B cell (primary cell): ENCODE data around the gene ATPAF2. TPM values are rescaled to one million over a fixed set of nuclear protein-coding genes. Genes with fewer than 3 reads are reported as not detected.

ENCODE experiments used
- ATAC-seq: fragments of 200-7000 bp; cut with Tn5 transposase; one replicate; pipeline ENCODE4 v1.10.0; 2021; ENCODE audit warnings: low read depth, mild to moderate bottlenecking, moderate number of reproducible peaks, moderate library complexity
- CTCF ChIA-PET: fragments of 350-600 bp; sonication (Branson Sonifier 250); formaldehyde crosslinking; loops from one replicate; lab custom pipeline; 2021; ENCODE audit warnings: antibody characterized with exemption, inconsistent platforms; lab: Charles Lee
- POLR2A ChIA-PET: fragments of 350-600 bp; sonication (Branson Sonifier 250); formaldehyde crosslinking; loops from one replicate; lab custom pipeline; 2021; ENCODE audit warnings: antibody characterized with exemption; lab: Charles Lee
- DNase-seq: peaks from one replicate; pipeline ENCODE4 v3.0.0; 2013
- H2AFZ ChIP-seq: 2 replicates; pipeline ENCODE4 v1.6.1; 2012; ENCODE audit warnings: mild to moderate bottlenecking, low read depth, low read length; ENCODE audit not compliant: insufficient read depth, poor library complexity, severe bottlenecking
- H3K27ac ChIP-seq, 2 donors: 1 replicate in 1 of 2; 2 replicates in 1 of 2; pipeline ENCODE4 v1.5.1; 2012 to 2013; ENCODE audit warnings: low read length in 2 of 2, mild to moderate bottlenecking in 2 of 2, moderate library complexity in 1 of 2
- H3K27me3 ChIP-seq, 4 experiments: fragments of 200-600 bp in 1 of 4; sonication (generic) in 1 of 4; replicated peaks in 1 of 4; 1 replicate in 2 of 4; 2 replicates in 2 of 4; pipeline versions ENCODE4 v1.6.1 to v1.7.0; 2013 to 2016; ENCODE audit warnings: low read length in 3 of 4, mild to moderate bottlenecking in 2 of 4, mixed read lengths in 1 of 4, moderate library complexity in 1 of 4; ENCODE audit not compliant: insufficient read depth in 4 of 4, control insufficient read depth in 3 of 4; ENCODE audit errors: control extremely low read depth in 1 of 4
- H3K36me3 ChIP-seq, 2 experiments: replicated peaks in 1 of 2; 1 replicate in 1 of 2; 2 replicates in 1 of 2; pipeline versions ENCODE4 v1.6.1 to v1.7.1; 2013; ENCODE audit warnings: low read length in 1 of 2; ENCODE audit not compliant: insufficient read depth in 2 of 2, control insufficient read depth in 1 of 2; ENCODE audit errors: control extremely low read depth in 1 of 2, extremely low read depth in 1 of 2
- H3K4me1 ChIP-seq, 2 donors: fragments of 200-600 bp in 1 of 2; sonication (generic) in 1 of 2; 1 replicate in 1 of 2; 2 replicates in 1 of 2; pipeline versions ENCODE4 v1.5.1 to v1.6.1; 2013 to 2017; ENCODE audit warnings: low read length in 2 of 2; ENCODE audit not compliant: control insufficient read depth in 2 of 2, insufficient read depth in 2 of 2
- H3K4me2 ChIP-seq: replicated peaks from 2 replicates; pipeline ENCODE3; 2012; ENCODE audit warnings: mild to moderate bottlenecking, low read depth, low read length; ENCODE audit not compliant: poor library complexity, severe bottlenecking
- H3K4me3 ChIP-seq, 5 experiments: fragments of 200-600 bp in 1 of 5; sonication (generic) in 1 of 5; 1 replicate in 3 of 5; 2 replicates in 2 of 5; pipeline versions ENCODE4 v1.5.1 to v1.7.0; 2011 to 2016; ENCODE audit warnings: low read length in 4 of 5, mild to moderate bottlenecking in 4 of 5, low read depth in 2 of 5, control low read depth in 1 of 5, moderate library complexity in 1 of 5; ENCODE audit not compliant: insufficient read depth in 1 of 5; ENCODE audit errors: control extremely low read depth in 1 of 5, extremely low read depth in 1 of 5
- H3K79me2 ChIP-seq: fragments of 200-600 bp; sonication (generic); one replicate; pipeline ENCODE4 v1.6.0; 2016; ENCODE audit warnings: low read length; ENCODE audit not compliant: control insufficient read depth, insufficient read depth
- H3K9ac ChIP-seq: fragments of 200-600 bp; sonication (generic); 2 replicates; pipeline ENCODE4 v1.6.1; 2017; ENCODE audit warnings: mild to moderate bottlenecking, low read length, moderate library complexity
- H3K9me3 ChIP-seq, 3 donors: one replicate each; pipeline versions ENCODE4 v1.6.1 to v1.7.1; 2013; ENCODE audit warnings: low read length in 2 of 3; ENCODE audit not compliant: control insufficient read depth in 2 of 3, insufficient read depth in 1 of 3; ENCODE audit errors: control extremely low read depth in 1 of 3
- H4K20me1 ChIP-seq: 2 replicates; pipeline ENCODE4 v1.6.0; 2012; ENCODE audit warnings: mild to moderate bottlenecking, low read length; ENCODE audit not compliant: insufficient read depth, control insufficient read depth, poor library complexity, severe bottlenecking
- H3K27ac Mint-ChIP-seq: one replicate; pipeline ENCODE4 v1.8.0; 2021; ENCODE audit warnings: mixed read lengths
- H3K27me3 Mint-ChIP-seq: one replicate; pipeline ENCODE4 v1.8.0; 2021; ENCODE audit warnings: mixed read lengths
- H3K4me1 Mint-ChIP-seq: one replicate; pipeline ENCODE4 v1.8.0; 2021; ENCODE audit warnings: mixed read lengths
- H3K4me3 Mint-ChIP-seq: one replicate; pipeline ENCODE4 v1.8.0; 2021; ENCODE audit warnings: mixed read lengths
- H3K9me3 Mint-ChIP-seq: one replicate; pipeline ENCODE4 v1.8.0; 2022; ENCODE audit warnings: mixed read lengths; ENCODE audit not compliant: insufficient read depth
- CTCF ChIP-seq: fragments of 200-600 bp; IDR thresholded peaks from one replicate; pipeline ENCODE4 v1.8.0; 2022; ENCODE audit warnings: antibody characterized with exemption, mild to moderate bottlenecking
- EZH2 ChIP-seq: IDR thresholded peaks from 2 replicates; pipeline ENCODE4 v1.6.1; 2012; ENCODE audit warnings: borderline replicate concordance, low read depth, mild to moderate bottlenecking, moderate library complexity, low read length; ENCODE audit not compliant: insufficient read depth, poor library complexity, severe bottlenecking
- WGBS: methylation state at CpG from one replicate; pipeline ENCODE4 v1.1.5; 2013; ENCODE audit warnings: missing lambda C conversion rate; ENCODE audit not compliant: insufficient coverage; 5-methylcytosine and 5-hydroxymethylcytosine counted together
- intact Hi-C: fragments of 100-400 bp; cut with micrococcal nuclease; formaldehyde crosslinking; loops from one replicate; pipeline ENCODE4 v1.10.0; 2022
- polyA plus RNA-seq: library from polyadenylated mRNA; depleted of rRNA; stranded (reverse); fragments of >200 nt; gene quantifications from 2 replicates; pipeline ENCODE4 v1.2.3, GENCODE V29; 2012
- total RNA-seq, 2 donors: library from RNA; stranded (reverse); fragments of 120-200 nt in 1 of 2; gene quantifications; 1 replicate in 1 of 2; 2 replicates in 1 of 2; pipeline versions ENCODE4 v1.2.3 to v1.2.4, GENCODE V29; 2013 to 2022

ATPAF2 gene
- total and polyA plus RNA-seq, 2 donors (not counting 1 experiment from before 2014, with no cell fraction given): 60.5 to 73.5 TPM

GRCh38 chr17:18056214-18056613, 17.2 kb upstream of the ATPAF2 start:
- no peaks in the 10 kb centered on the region for H3K4me1 Mint-ChIP-seq
- H3K9me3 Mint-ChIP-seq: no peaks in the 10 kb centered on the region
- no peak overlapping the region for H2AFZ ChIP-seq
- ChIA-PET POLR2A (no interaction called here), CTCF (no interaction called here)
- H3K36me3 ChIP-seq: peaks cover 4 to 47% of the 10 kb centered on the region in 2 experiments
- H3K4me3 ChIP-seq: no peak overlapping the region
- H3K79me2 ChIP-seq: no peaks in the 10 kb centered on the region
- WGBS: 87% methylated on average over 3 of the region's 3 CpGs
- H3K27ac Mint-ChIP-seq: no peak overlapping the region
- no peak overlapping the region for H3K4me2 ChIP-seq
- DNase-seq (no peak), ATAC-seq (no peak)
- H3K27me3 ChIP-seq: no peaks in the 10 kb centered on the region
- no peaks in the 10 kb centered on the region for H4K20me1 ChIP-seq
- H3K9me3 ChIP-seq: no peaks in the 10 kb centered on the region
- no peak overlapping the region for H3K27ac ChIP-seq
- H3K4me3 Mint-ChIP-seq: no peak overlapping the region
- no peaks in the 10 kb centered on the region for H3K27me3 Mint-ChIP-seq
- intact Hi-C loops: no loop called here
- H3K4me1 ChIP-seq: no peaks in the 10 kb centered on the region
- TF ChIP-seq EZH2: no peak
- no peak for TF ChIP-seq CTCF
- H3K9ac ChIP-seq: no peak overlapping the region

- Histone ChIP-seq H4K20me1 (no peaks in the 10 kb centered on the region), H3K4me1 (no peaks in the 10 kb centered on the region), H3K27me3 (no peaks in the 10 kb centered on the region), H3K4me3 (no peak overlapping the region), H3K36me3 (peaks cover 4 to 43% of the 10 kb centered on the region in 2 experiments), H2AFZ (no peak overlapping the region), H3K79me2 (no peaks in the 10 kb centered on the region), H3K9me3 (no peaks in the 10 kb centered on the region), H3K27ac (no peak overlapping the region), H3K4me2 (no peak overlapping the region), H3K9ac (no peak overlapping the region)
- Mint-ChIP-seq H3K4me1 (no peaks in the 10 kb centered on the region), H3K9me3 (no peaks in the 10 kb centered on the region), H3K4me3 (no peak overlapping the region), H3K27me3 (no peaks in the 10 kb centered on the region), H3K27ac (no peak overlapping the region)
- intact Hi-C loops: no loop called here
- ChIA-PET CTCF (no interaction called here), POLR2A (no interaction called here)
- no peak for DNase-seq
- 100% methylated on average over 2 of the region's 6 CpGs for WGBS
- ATAC-seq: no peak
- TF ChIP-seq CTCF (no peak), EZH2 (no peak)
Observed at GRCh38 chr17:18055597-18055996, 16.6 kb upstream of the ATPAF2 start.
